ENCODE measurements around the gene ABLIM2. TPM values are rescaled to one million over a fixed set of nuclear protein-coding genes. Genes with fewer than 3 reads are reported as not detected.

ABLIM2 gene
- total RNA-seq, 1 experiment from 2014 or later, result 6.1 TPM

DNA sequence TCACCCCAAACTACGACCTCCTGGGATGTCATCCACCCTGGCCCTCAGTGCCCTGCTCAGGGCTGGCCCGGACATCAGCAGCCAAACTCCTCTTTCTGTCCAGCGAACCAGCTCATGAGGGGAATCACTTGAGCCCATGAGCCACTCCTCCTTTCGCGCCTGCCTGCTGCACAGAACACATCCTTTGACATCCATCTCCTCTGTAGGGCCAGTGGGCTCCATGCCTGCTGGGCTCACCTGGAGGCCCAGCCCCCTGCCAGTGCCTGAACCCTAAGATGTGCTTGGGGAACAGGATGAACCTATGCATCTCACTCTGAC, 43.5 kb downstream of the ABLIM2 start:
- no peaks in the 10 kb centered on the region for H3K9me3 ChIP-seq (ENCODE audit: control insufficient read depth in 1 of 2, insufficient read depth in 1 of 2, low read depth in 1 of 2, low read length in 2 of 2)
- no peaks in the 10 kb centered on the region for H4K20me1 ChIP-seq (ENCODE audit: insufficient read depth)
- intact Hi-C loops (cut with micrococcal nuclease), result no loop called here
- H3K27ac ChIP-seq (ENCODE audit: low read depth, low read length), result no peak overlapping the region
- H3K9ac ChIP-seq (ENCODE audit: low read length), result no peak overlapping the region
- DNase-seq (ENCODE audit: low read depth, low spot score) (no peak), ATAC-seq (no peak)
- H3K36me3 ChIP-seq (ENCODE audit: control insufficient read depth in 1 of 2, insufficient read depth in 2 of 2, low read length in 2 of 2), result no peaks in the 10 kb centered on the region
- H3K79me2 ChIP-seq (ENCODE audit: insufficient read depth, low read length), result no peaks in the 10 kb centered on the region
- POLR2A ChIA-PET, result no interaction called here
- H3K4me1 ChIP-seq (ENCODE audit: control insufficient read depth in 1 of 2, insufficient read depth in 2 of 2, low read length in 2 of 2), result peaks cover 14 to 41% of the 10 kb centered on the region in 2 experiments
- H3K4me2 ChIP-seq (ENCODE audit: low read length), result no peak overlapping the region
- RAD21 ChIA-PET (ENCODE audit: low non-redundant PET in 1 of 2, low total read pairs in 2 of 2, uncharacterized antibody in 2 of 2, unreplicated experiment in 2 of 2), result no interaction called here
- no peak overlapping the region for H3K4me3 ChIP-seq (replicated peaks in 1 of 2; ENCODE audit: low read depth in 1 of 2, low read length in 2 of 2)
- TF ChIP-seq RAD21 (IDR thresholded peaks at IDR 0.05; ENCODE audit: low read depth) (no peak), ZBTB33 (IDR thresholded peaks at IDR 0.05; ENCODE audit: extremely low read depth, insufficient replicate concordance, low read length) (no peak), EZH2phosphoT487 (IDR thresholded peaks at IDR 0.05; ENCODE audit: borderline replicate concordance) (no peak), ZNF274 (IDR thresholded peaks at IDR 0.05; ENCODE audit: low read depth, low read length) (no peak), POLR2AphosphoS5 (IDR thresholded peaks at IDR 0.05; ENCODE audit: low read depth, low read length) (no peak), REST (IDR thresholded peaks at IDR 0.05; ENCODE audit: low read depth) (no peak), JUND (IDR thresholded peaks at IDR 0.05) (no peak), SIN3A (IDR thresholded peaks at IDR 0.05; ENCODE audit: low read depth) (no peak), CEBPB (IDR thresholded peaks at IDR 0.05; ENCODE audit: low read depth) (no peak), FOSL1 (IDR thresholded peaks at IDR 0.05; ENCODE audit: low read depth) (no peak), SRF (IDR thresholded peaks at IDR 0.05; ENCODE audit: low read depth) (no peak), CBX3 (IDR thresholded peaks at IDR 0.05; ENCODE audit: low read depth) (no peak), MAX (IDR thresholded peaks at IDR 0.05) (no peak), SP1 (IDR thresholded peaks at IDR 0.05; ENCODE audit: low read depth) (no peak)
- no TSS peak for BruUV-seq (replicated peaks)
- CTCF ChIA-PET, result no interaction called here
- no peaks in the 10 kb centered on the region for H3K9me2 ChIP-seq (ENCODE audit: insufficient read depth)
- H3K27me3 ChIP-seq (ENCODE audit: insufficient read depth, low read length), result no peaks in the 10 kb centered on the region
- no peak overlapping the region for H2AFZ ChIP-seq (ENCODE audit: low read depth, low read length, poor library complexity, severe bottlenecking)
